GM19452 (cell line): ENCODE data around the gene JARID2.

Source experiments
- ATAC-seq: cut with Tn5 transposase; IDR thresholded peaks from one replicate; pipeline ENCODE4 v1.9.1; 2021; ENCODE audit not compliant: unreplicated experiment

JARID2 gene

GRCh38 chr6:15246666-15247499 lies 1.0 kb downstream of the JARID2 start:
- ATAC-seq = no peak

GRCh38 chr6:15247500-15248450 lies 1.9 kb downstream of the JARID2 start:
- peak; percentile 10 for ATAC-seq

DNA sequence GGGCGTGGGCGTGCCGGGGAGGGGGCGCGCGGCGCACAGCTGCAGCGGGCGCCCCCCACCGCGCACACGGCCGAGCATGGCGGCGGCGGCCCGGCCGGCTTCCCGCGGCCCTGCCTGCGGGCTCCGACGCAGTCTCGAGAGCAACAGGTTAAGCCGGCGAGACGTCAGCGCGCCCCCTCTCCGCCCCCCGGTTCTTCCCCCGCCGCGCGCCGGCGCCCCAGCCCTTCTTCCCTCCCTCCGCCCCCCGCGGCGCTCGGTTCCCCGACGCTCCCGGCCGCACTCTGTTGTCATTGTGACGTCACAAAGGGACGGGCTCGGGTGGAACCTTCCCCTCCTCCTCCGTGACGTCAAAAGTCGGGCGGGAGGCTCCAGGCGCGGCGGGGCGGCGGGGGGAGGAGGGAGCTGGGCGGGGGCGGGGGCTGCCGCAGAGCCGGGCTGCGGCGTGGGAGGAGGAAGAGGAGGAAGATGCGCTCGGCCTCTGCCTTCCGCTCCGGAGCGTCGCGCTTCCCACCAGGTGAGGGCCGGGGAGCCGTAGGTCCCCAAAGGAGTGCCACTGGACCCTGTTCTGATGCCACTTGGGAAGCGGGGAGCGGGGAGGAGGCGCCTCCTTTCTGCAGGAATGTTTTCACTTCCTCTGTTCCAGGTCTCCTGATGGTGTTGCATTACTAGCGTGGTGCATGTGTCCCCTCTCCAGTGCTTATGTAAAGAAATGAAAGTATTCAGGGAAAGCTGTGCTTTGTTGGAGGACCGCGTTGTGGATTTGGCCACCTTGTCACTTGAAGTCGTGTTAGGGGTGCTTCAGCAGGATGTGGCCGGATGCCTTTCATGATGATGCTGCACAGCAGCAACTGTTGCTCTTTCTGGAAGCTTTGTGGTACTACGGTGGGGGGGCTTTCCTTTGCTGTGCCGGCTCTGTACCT lies 2.8 kb downstream of the JARID2 start:
- ATAC-seq = peak; percentile 25

DNA sequence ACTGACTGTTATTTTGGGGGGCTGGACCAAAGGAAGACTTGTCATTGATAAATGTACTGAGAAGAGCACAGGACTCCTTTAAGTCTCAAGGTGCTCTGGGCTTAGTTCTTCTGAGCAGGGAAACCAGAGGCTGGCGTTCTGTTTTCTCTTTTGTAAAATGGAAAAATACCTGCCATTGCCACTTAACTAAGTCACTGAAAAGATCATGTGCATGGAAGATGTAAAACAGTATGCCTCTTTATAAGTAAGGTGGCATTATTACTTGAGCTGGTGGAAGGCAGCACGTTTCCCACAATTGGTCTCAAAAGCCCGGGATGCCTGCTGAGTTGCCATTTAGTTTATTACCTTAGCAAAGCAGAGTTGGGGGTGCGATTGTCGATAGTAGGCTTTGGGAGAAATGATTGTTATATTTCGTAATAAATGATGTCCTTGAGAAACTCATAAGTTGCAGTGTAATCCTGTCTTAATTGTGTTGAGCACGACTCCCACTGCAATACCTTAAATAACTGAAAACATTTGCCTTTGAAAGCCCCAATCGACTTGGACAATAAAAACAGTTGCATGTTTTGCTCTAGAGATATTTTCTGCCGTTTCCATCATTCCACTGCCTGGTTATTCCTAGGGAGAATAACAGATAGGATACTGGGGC lies 3.6 kb downstream of the JARID2 start:
- ATAC-seq = no peak

DNA sequence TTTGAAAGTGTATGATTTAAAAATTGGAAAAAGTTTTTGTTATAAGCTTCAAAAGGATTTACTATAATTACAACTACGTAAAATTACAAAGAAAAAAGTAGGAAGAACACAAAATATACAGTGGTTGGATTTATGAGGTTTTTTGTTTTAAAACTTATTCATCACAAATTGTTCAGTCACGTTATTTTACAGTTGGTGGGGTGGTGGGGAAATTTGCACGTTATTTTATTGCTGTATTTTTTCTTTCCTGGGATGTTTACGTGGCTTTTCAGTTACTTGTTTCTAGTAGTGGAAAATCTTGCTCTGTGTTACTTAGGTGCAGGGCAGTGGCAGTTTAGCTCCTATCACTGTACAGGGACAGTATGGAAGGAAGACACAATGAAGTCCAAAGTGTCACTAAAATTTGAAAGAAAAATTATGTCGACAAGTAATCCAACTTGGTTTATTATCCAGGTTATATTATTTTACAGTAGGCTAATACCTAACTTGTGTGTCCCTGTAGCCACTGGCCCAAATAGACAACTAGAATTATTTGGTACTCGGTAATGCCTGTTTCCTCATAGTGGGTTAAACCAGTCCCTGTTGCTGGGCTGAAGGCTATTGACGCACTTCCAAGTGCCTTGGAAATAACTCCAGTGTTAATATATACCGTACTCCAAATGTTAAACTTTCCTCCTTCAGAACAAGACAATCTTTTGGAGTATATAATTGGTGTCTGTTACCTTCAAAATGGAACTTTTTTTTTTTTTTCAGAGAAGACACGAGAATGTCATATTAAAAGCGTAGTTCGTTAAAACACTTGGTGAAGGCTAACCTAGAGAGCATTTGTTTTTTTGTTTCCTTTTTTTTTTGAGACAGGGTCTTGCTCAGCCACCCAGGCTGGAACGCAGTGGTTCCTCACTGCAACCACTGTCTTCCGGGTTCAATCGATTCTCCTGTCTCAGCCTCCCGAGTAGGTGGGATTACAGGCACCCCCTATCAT lies 4.6 kb downstream of the JARID2 start:
- ATAC-seq = no peak

- no peak for ATAC-seq
These were observed 6.3 kb downstream of the JARID2 start for GRCh38 chr6:15252195-15252594.

DNA sequence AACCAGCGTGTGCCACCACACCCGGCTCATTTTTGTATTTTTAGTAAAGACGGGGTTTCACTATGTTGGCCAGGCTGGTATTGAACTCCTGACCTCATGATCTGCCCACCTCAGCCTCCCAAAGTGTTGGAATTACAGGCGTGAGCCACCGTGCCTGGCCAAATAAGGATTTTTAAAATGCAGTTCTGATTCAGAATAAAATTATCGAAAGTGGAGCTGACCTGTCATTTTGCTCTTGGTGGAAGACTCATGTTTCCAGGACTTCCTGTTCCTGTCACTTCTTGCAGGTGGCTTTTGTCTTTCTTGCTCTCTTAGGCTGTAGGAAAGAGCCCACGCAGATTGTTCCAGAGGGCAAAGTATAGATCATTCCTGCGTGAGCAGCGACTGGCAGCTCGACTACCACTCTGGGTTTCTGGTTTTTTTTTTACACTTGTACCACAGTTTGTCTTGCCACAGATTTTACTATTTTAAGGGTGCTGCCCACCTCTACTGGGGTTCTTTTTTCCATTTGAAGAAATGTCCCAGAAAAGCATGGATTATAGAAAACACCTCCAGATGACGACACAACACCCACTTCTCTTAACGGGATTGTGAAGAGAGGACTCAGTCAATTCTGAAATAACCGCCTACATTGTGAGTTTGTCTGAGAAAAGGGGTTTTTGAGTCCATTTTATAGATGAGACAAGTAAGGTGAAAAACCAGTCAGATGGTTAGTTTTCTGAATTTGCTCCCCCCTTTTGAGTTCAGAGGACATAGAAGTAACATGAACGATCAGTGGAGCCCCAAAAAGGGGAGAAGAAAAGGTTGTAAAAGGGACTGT lies 7.5 kb downstream of the JARID2 start:
- ATAC-seq = no peak

GRCh38 chr6:15254070-15254975 lies 8.5 kb downstream of the JARID2 start:
- peak; percentile 41 for ATAC-seq

- peak; percentile 73 for ATAC-seq
These were observed 9.6 kb downstream of the JARID2 start for GRCh38 chr6:15255481-15255880.

GRCh38 chr6:15255909-15256395 lies 10.1 kb downstream of the JARID2 start:
- ATAC-seq = no peak

DNA sequence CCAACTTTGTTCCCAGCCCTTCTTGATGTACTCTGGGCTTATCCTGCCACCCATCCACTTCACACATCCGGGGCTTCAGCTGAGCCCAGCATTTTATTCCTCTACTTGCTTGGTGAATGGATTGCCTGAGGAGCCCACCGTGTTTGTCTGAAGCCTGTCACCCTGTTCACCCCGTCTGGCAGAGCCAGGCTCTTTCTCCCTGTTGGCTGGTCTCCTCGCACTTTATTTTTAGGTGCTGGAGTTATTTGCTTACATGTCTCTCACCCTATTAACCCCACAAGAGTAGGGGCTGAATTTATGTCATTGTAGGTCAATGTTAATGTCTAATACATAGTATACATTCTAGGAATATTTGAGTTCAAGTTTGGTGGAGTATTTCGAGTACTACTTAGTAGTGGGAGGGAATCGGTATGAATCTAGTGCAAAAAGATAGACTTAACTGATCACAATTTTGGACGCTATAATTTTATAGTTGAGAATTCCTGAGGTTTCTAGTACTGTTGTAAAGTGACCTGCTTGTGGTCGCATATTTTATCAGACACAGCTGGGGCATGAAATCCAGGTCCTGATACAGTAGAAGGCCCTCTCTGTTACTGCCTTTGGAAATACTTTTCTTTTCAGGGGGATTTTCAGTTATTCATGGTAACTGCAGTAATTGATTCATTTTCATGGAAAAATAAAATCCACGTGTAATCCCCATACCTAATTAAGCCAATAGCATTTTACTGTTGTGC lies 10.8 kb downstream of the JARID2 start:
- no peak for ATAC-seq

DNA sequence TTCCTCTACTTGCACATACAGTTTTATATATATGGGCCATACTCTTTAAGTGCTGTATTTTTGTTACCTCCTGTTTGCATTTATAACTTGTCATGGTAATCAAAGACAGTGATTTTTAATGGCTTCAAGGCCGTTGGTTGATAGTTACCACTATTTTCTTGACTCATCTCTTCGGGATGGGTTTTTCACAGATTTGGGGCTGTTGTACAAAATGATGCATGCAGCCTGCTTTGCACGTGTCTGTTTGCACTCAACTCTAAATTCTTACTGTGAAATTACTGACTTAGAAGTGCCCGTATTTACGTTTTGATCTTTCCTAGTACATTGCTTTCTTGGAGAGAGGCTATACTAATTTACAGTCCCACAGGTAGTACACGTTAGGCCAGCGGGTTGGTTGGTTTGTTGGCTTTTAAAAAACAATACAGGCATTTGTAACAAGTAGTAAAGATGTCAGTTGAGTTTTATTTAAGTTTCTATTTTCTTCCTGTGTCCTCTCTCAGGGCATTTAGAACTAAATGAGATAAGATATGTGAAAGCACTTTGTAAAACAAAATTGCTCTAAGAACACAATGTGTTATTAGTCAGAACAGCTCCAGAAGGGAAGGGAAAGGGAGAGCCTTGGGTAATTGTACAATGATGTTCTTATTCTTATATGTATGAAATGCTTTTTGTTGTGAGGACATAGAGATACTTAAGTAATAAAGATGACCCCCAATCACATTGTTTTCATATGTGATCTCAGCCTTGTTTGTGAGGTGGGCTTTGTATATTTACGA lies 11.7 kb downstream of the JARID2 start:
- no peak for ATAC-seq

DNA sequence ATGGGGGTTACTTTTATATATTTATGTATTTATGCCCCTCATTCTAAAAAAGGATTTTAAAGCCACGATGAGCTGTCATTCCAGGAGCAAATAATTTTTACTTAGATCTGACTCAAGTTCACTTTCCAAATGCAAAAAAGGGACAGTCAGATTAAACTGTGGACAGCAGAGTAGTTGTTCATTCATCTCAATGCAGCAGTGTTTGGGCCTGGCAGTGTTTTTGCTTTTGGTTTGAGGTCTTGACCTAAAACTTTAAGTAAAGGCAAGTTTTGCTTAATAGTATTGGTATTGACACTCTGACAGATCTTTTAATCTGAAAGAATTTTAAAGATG lies 13.9 kb downstream of the JARID2 start:
- ATAC-seq = no peak

- no peak for ATAC-seq
These were observed 14.4 kb downstream of the JARID2 start for GRCh38 chr6:15260099-15260821.

DNA sequence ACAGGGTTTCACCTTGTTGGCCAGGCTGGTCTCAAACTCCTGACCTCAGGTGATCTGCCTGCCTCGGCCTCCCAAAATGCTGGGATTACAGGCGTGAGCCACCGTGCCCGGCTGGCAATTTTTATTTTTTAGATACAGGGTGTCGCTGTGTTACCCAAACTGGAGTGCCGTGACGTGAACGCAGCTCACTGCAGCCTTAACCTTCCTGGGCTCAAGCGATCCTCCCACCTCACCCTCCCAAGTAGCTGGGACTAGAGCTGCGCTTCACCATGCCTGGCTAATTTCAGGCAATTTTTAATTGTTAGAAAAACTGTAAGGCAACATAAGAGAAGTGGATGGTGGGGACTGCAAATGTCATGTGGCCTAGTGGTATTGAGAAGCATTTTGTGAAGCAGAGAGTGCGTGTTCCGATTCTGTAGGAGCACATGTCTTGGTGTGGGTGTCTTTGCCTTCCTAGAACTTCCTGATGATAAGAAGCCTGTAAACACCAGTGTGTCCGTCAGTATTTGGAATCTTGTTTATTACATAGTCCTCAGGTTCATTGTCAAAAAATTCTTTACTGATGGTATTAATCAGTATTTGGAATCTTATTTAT lies 18.0 kb downstream of the JARID2 start:
- no peak for ATAC-seq
